Smooth muscle cell (in vitro differentiated cells): ENCODE data around the gene RPL5. TPM values are rescaled to one million over a fixed set of nuclear protein-coding genes. Genes with fewer than 3 reads are reported as not detected.

Experiments used
- DNase-seq: peaks from one replicate; lab custom pipeline; 2025; ENCODE audit not compliant: unreplicated experiment; lab: John Stamatoyannopoulos, UW
- H2AFZ ChIP-seq: fragments of 200-600 bp; sonication (generic); 2 replicates; pipeline ENCODE4 v1.6.0; 2016; ENCODE audit warnings: antibody characterized with exemption, low read depth, mild to moderate bottlenecking
- H3F3A ChIP-seq: fragments of 200-600 bp; sonication (generic); 2 replicates; pipeline ENCODE4 v1.6.0; 2017; ENCODE audit warnings: antibody characterized with exemption, low read depth
- H3K27ac ChIP-seq: fragments of 200-600 bp; sonication (generic); 2 replicates; pipeline ENCODE4 v1.5.1; 2016; ENCODE audit warnings: low read depth, mild to moderate bottlenecking
- H3K27me3 ChIP-seq: fragments of 200-600 bp; sonication (generic); 2 replicates; pipeline ENCODE4 v1.6.1; 2016; ENCODE audit warnings: low read depth, mild to moderate bottlenecking
- H3K36me3 ChIP-seq: fragments of 200-600 bp; sonication (generic); 2 replicates; pipeline ENCODE4 v1.5.1; 2016; ENCODE audit warnings: low read depth
- H3K4me1 ChIP-seq: fragments of 200-600 bp; sonication (generic); 2 replicates; pipeline ENCODE4 v1.5.1; 2016; ENCODE audit warnings: low read depth
- H3K4me2 ChIP-seq: fragments of 200-600 bp; sonication (generic); 2 replicates; pipeline ENCODE4 v1.6.0; 2016; ENCODE audit warnings: mild to moderate bottlenecking
- H3K4me3 ChIP-seq: fragments of 200-600 bp; sonication (generic); 2 replicates; pipeline ENCODE4 v1.5.1; 2016; ENCODE audit warnings: mild to moderate bottlenecking
- H3K79me2 ChIP-seq: fragments of 200-600 bp; sonication (generic); 2 replicates; pipeline ENCODE4 v1.6.0; 2016; ENCODE audit warnings: low read depth, mild to moderate bottlenecking
- H3K9ac ChIP-seq: fragments of 200-600 bp; sonication (generic); 2 replicates; pipeline ENCODE4 v1.6.0; 2016; ENCODE audit warnings: low read depth
- H3K9me3 ChIP-seq: fragments of 200-600 bp; sonication (generic); replicated peaks from 2 replicates; pipeline ENCODE4 v1.5.1; 2016; ENCODE audit warnings: low read depth
- H4K20me1 ChIP-seq: fragments of 200-600 bp; sonication (generic); 2 replicates; pipeline ENCODE4 v1.6.0; 2016; ENCODE audit warnings: low read depth
- CTCF ChIP-seq: fragments of 200-600 bp; sonication (generic); IDR thresholded peaks from 2 replicates; pipeline ENCODE4 v1.5.1; 2017; ENCODE audit warnings: borderline replicate concordance, mild to moderate bottlenecking, antibody characterized with exemption; ENCODE audit not compliant: insufficient read depth, poor library complexity, severe bottlenecking
- WGBS: methylation state at CpG from one replicate; pipeline ENCODE4 v1.1.7; 2016; ENCODE audit warnings: low lambda C conversion rate; 5-methylcytosine and 5-hydroxymethylcytosine counted together
- polyA plus RNA-seq: library from polyadenylated mRNA; unstranded; fragments of >200 nt; fragmentation: Nextera tagmentation; extraction: Ambion mirVana; gene quantifications from 2 replicates; pipeline ENCODE4 v1.2.1, GENCODE V29; 2016
- total RNA-seq: library from RNA; depleted of rRNA; stranded (reverse); fragments of >200 nt; gene quantifications from 2 replicates; pipeline ENCODE4 v1.2.3, GENCODE V29; 2014

RPL5 gene
- total and polyA plus RNA-seq, 2 experiments from 2014 or later = 570 to 1,043 TPM

- peak within 1 kb of the TSS; percentile 87 for H2AFZ ChIP-seq
- H3F3A ChIP-seq = peaks cover 3% of the 10 kb centered on the region
- peak within 1 kb of the TSS; percentile 98 for H3K27ac ChIP-seq
- no peaks in the 10 kb centered on the region for H3K9me3 ChIP-seq
- under 1% methylated on average over 62 of the region's 94 CpGs for WGBS
- no peaks in the 10 kb centered on the region for H3K27me3 ChIP-seq
- no peak for TF ChIP-seq CTCF
- peak within 1 kb of the TSS; percentile 96 for H3K4me2 ChIP-seq
- peaks cover 37% of the 10 kb centered on the region for H4K20me1 ChIP-seq
- peak; percentile 85 for DNase-seq
- H3K4me3 ChIP-seq = peak within 1 kb of the TSS; percentile 78
- H3K36me3 ChIP-seq = no peaks in the 10 kb centered on the region
- H3K79me2 ChIP-seq = peaks cover 42% of the 10 kb centered on the region
- H3K9ac ChIP-seq = peak within 1 kb of the TSS; percentile 96
- H3K4me1 ChIP-seq = no peaks in the 10 kb centered on the region
Observed at GRCh38 chr1:92784639-92785500, 47.0 kb upstream of the RPL5 start, which contains the start of gene EVI5. Gene EVI5, minus strand, starts transcription at chr1:92785108. Its CDS starts 48,562 bp downstream, at chr1:92736546.

- H3F3A ChIP-seq = peaks cover 3% of the 10 kb centered on the region
- no peak for DNase-seq
- H3K27ac ChIP-seq = no peak overlapping the region
- 91% methylated on average over 5 of the region's 5 CpGs for WGBS
- no peaks in the 10 kb centered on the region for H3K9me3 ChIP-seq
- H3K79me2 ChIP-seq = peaks cover 27% of the 10 kb centered on the region
- no peaks in the 10 kb centered on the region for H3K4me1 ChIP-seq
- no peak overlapping the region for H3K4me3 ChIP-seq
- no peak overlapping the region for H3K9ac ChIP-seq
- H3K36me3 ChIP-seq = no peaks in the 10 kb centered on the region
- H3K27me3 ChIP-seq = no peaks in the 10 kb centered on the region
- TF ChIP-seq CTCF = no peak
- no peak overlapping the region for H2AFZ ChIP-seq
- H4K20me1 ChIP-seq = peaks cover 23% of the 10 kb centered on the region
- no peak overlapping the region for H3K4me2 ChIP-seq
Observed at GRCh38 chr1:92786111-92786901, 45.5 kb upstream of the RPL5 start.

- DNase-seq = no peak
- Histone ChIP-seq H3K36me3 (no peaks in the 10 kb centered on the region), H3K4me3 (no peak overlapping the region), H3K79me2 (no peaks in the 10 kb centered on the region), H2AFZ (no peak overlapping the region), H3K27ac (no peak overlapping the region), H3K4me1 (peaks cover 8% of the 10 kb centered on the region), H3K9me3 (no peaks in the 10 kb centered on the region), H3F3A (no peaks in the 10 kb centered on the region), H3K9ac (no peak overlapping the region), H4K20me1 (no peaks in the 10 kb centered on the region), H3K27me3 (no peaks in the 10 kb centered on the region), H3K4me2 (no peak overlapping the region)
- TF ChIP-seq CTCF = no peak
Observed at GRCh38 chr1:92790081-92790480, 41.8 kb upstream of the RPL5 start.
